Right lobe of liver (tissue), 6 donors: ENCODE measurements around the gene ZNF780A. TPM values are rescaled to one million over a fixed set of nuclear protein-coding genes. Genes with fewer than 3 reads are reported as not detected.

Experiments
- ATAC-seq, 4 donors: fragments of 200-7000 bp; cut with Tn5 transposase; one replicate each; pipeline ENCODE4 v1.9.1; 2020; ENCODE audit warnings: mild to moderate bottlenecking in 4 of 4, moderate library complexity in 4 of 4
- DNase-seq, 3 donors: peaks; one replicate each; pipeline ENCODE4 v3.0.0-alpha.2; 2020
- H3K27ac ChIP-seq, 3 donors: fragments of 200-600 bp; one replicate each; pipeline ENCODE4 v1.8.0; 2022
- H3K27me3 ChIP-seq, 2 donors: fragments of 200-600 bp; one replicate each; pipeline ENCODE4 v1.8.0; 2022
- H3K36me3 ChIP-seq, 4 donors: fragments of 200-600 bp; sonication (generic) in 1 of 4; one replicate each; pipeline versions ENCODE4 v1.5.1 to v1.8.0; 2017 to 2022; ENCODE audit warnings: control low read depth in 1 of 4
- H3K4me1 ChIP-seq, 4 donors: fragments of 200-600 bp; sonication (generic) in 1 of 4; one replicate each; pipeline versions ENCODE4 v1.5.1 to v1.8.0; 2017 to 2022; ENCODE audit warnings: control low read depth in 1 of 4
- H3K4me3 ChIP-seq, 3 donors: fragments of 200-600 bp; one replicate each; pipeline ENCODE4 v1.8.0; 2022
- H3K9me3 ChIP-seq, 4 donors: fragments of 200-600 bp; sonication (generic) in 1 of 4; one replicate each; pipeline versions ENCODE4 v1.5.1 to v1.8.0; 2017 to 2022; ENCODE audit warnings: control low read depth in 1 of 4
- CTCF ChIP-seq, 4 donors: fragments of 200-600 bp in 3 of 4; fragments of 450-650 bp in 1 of 4; IDR thresholded peaks; one replicate each; pipeline versions ENCODE4 v1.5.1 to v1.8.0; 2016 to 2022; ENCODE audit warnings: antibody characterized with exemption in 4 of 4, mild to moderate bottlenecking in 2 of 4
- POLR2A ChIP-seq: fragments of 450-650 bp; IDR thresholded peaks from one replicate; pipeline ENCODE4 v1.6.1; 2017; ENCODE audit warnings: antibody characterized with exemption, mild to moderate bottlenecking
- WGBS: methylation state at CpG from one replicate; pipeline ENCODE4 v1.1.6; 2018; ENCODE audit warnings: low coverage, low lambda C conversion rate; ENCODE audit not compliant: insufficient coverage; ENCODE audit errors: missing lambda C conversion rate; 5-methylcytosine and 5-hydroxymethylcytosine counted together
- intact Hi-C, 2 donors: fragments of 100-400 bp; cut with DNase I; formaldehyde crosslinking; loops; one replicate each; pipeline versions ENCODE4 v1.11.2 to v1.14.1; 2022
- total RNA-seq, 6 experiments: library from RNA; depleted of rRNA in 2 of 6; stranded (reverse); fragments of >200 nt in 2 of 6; fragmentation: NEBNext Ultra II Directional in 3 of 6; extraction: Animal tissue kit (Norgen Biotek cat#: 25700) in 3 of 6; gene quantifications; one replicate each; pipeline versions ENCODE4 v1.1.0 to v1.2.4, GENCODE V29; 2016 to 2023
- donor health status: DM: no; HTN: yes; CAD: no.
- donor health status: DM: no; HTN: no; CAD: no.
- donor health status: DM: no; HTN: no; CAD: no.
- donor health status: DM: no; HTN: yes; CAD: no.
- donor health status: DM: no; HTN: yes; CAD: no.

ZNF780A gene
- total RNA-seq, 6 experiments from 2014 or later = 8.4 to 11.1 (median 10.2) TPM

DNA sequence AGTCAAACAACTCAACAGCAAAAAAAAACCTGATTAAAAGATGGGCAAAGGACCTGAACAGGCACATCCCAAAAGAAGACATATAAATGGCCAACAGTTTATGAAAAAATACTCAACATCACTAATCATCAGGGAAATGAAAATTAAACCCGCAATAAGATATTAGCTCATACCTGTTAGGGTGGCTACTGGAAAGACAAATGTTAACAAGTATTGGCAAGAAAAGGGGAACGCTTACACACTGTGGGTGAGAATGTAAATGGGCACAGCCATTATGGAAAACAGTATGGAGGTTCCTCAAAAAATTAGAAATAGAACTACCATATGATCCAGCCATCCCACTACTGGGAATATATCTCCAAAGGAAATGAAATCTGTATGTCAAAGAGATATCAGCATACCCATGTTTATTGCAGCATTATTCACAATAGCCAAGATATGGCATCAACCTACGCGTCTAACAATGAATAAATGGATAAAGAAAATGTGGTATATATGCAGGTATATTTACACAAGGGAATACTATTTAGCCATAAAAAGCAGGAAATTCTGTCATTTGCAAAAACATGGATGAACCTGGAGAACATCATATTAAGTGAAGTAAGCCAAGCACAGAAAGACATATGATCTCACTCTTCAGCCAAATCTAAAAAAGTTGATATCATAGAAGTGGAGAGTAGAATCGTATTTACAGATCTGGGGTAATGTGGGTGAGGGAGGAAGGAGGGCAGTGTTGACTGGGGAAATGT is 2.3 kb downstream of the ZNF780A start:
- no peak overlapping the region for H3K4me3 ChIP-seq
- no peaks in the 10 kb centered on the region for H3K27me3 ChIP-seq
- intact Hi-C loops = no loop called here
- no peaks in the 10 kb centered on the region for H3K36me3 ChIP-seq
- WGBS = 71% methylated on average over 5 of the region's 5 CpGs
- TF ChIP-seq CTCF (IDR thresholded peaks at IDR 0.05) (no peak), POLR2A (no peak)
- H3K27ac ChIP-seq = no peak overlapping the region
- DNase-seq (no peak), ATAC-seq (no peak)
- no peaks in the 10 kb centered on the region for H3K9me3 ChIP-seq
- H3K4me1 ChIP-seq = peaks cover 0 to 22% (median 3%) of the 10 kb centered on the region in 4 donors

DNA sequence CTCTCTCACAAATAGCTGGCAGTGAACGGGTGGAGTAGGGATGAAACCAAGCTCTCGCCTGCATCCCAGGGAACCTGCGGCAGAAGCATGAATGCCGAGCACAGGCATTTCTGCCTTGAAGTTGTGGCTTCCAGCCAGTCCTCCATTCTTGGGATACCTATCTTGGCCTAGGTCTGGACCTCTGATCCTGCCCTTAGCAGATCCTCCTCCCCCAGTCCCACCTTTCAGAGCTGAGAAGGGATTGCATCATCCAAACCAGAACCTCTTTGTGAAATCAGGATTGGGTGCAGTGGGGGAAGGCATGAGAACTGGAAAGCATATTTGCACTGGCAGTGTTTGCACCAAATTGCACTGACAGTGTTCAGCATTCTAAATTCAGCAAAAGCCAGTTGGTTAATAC is 5.8 kb downstream of the ZNF780A start:
- intact Hi-C loops = no loop called here
- no peak for DNase-seq
- Histone ChIP-seq H3K27ac (no peak overlapping the region), H3K27me3 (no peaks in the 10 kb centered on the region), H3K4me3 (no peak overlapping the region), H3K36me3 (peaks cover 0 to 34% (median 4%) of the 10 kb centered on the region in 4 donors), H3K4me1 (peaks cover 0 to 22% (median 3%) of the 10 kb centered on the region in 4 donors), H3K9me3 (no peaks in the 10 kb centered on the region)
- 58% methylated on average over 3 of the region's 4 CpGs for WGBS
- peak; percentile 56 to 81 (median 76) for ATAC-seq
- no peak for TF ChIP-seq CTCF (IDR thresholded peaks at IDR 0.05)
- TF ChIP-seq POLR2A = no peak

- H3K4me3 ChIP-seq = no peak overlapping the region
- intact Hi-C loops = no loop called here
- no peak for ATAC-seq
- no peak for DNase-seq
- TF ChIP-seq CTCF (IDR thresholded peaks at IDR 0.05) (no peak), POLR2A (no peak)
- H3K36me3 ChIP-seq = peaks cover 0 to 48% (median 10%) of the 10 kb centered on the region in 4 donors
- no peak overlapping the region for H3K27ac ChIP-seq
- H3K27me3 ChIP-seq = no peaks in the 10 kb centered on the region
- WGBS = 85% methylated on average over 1 of the region's 1 CpG
- peaks cover 0 to 13% (median 3%) of the 10 kb centered on the region in 4 donors for H3K4me1 ChIP-seq
- no peaks in the 10 kb centered on the region for H3K9me3 ChIP-seq
These were observed 9.3 kb downstream of the ZNF780A start for GRCh38 chr19:40081411-40081810.

- Histone ChIP-seq H3K36me3 (peaks cover 0 to 58% (median 19%) of the 10 kb centered on the region in 4 donors), H3K9me3 (peaks cover 0 to 2% (median 0%) of the 10 kb centered on the region in 4 donors), H3K4me1 (peaks cover 0 to 2% (median 1%) of the 10 kb centered on the region in 4 donors), H3K4me3 (no peak overlapping the region), H3K27me3 (no peaks in the 10 kb centered on the region), H3K27ac (no peak overlapping the region)
- DNase-seq (no peak), ATAC-seq (no peak)
- TF ChIP-seq CTCF (IDR thresholded peaks at IDR 0.05) (no peak), POLR2A (no peak)
- WGBS = 100% methylated on average over 1 of the region's 1 CpG
- intact Hi-C loops = no loop called here
These were observed 10.5 kb downstream of the ZNF780A start for GRCh38 chr19:40080289-40080688.
